Stimulated activated CD4-positive, alpha-beta T cell treated with anti-CD3 and anti-CD28 coated beads, Interleukin-1b, Interleukin-23, amount 100 ng/mL, for 4 hours (primary cell): ENCODE data around the gene B4GALT3.

Source experiments
- DNase-seq, 2 donors: peaks; one replicate each; pipeline ENCODE4 v3.0.0-alpha.2; 2020; ENCODE audit warnings: low read depth in 2 of 2

Gene B4GALT3

GRCh38 chr1:161206411-161207140, 29.3 kb upstream of the B4GALT3 start:
- DNase-seq = no peak

GRCh38 chr1:161201836-161202712, 24.8 kb upstream of the B4GALT3 start, which contains the start of gene NDUFS2:
Gene NDUFS2, plus strand, starts transcription at chr1:161202367. Its CDS starts 19 bp downstream, at chr1:161202386.
- DNase-seq = peak; percentile 82 to 90

- DNase-seq = no peak
Observed at GRCh38 chr1:161200992-161201835, 23.9 kb upstream of the B4GALT3 start.

GRCh38 chr1:161200421-161200991, 23.2 kb upstream of the B4GALT3 start:
- no peak for DNase-seq

GRCh38 chr1:161199506-161200139, 22.3 kb upstream of the B4GALT3 start:
- no peak for DNase-seq

- DNase-seq = no peak
Observed at GRCh38 chr1:161198897-161199431, 21.7 kb upstream of the B4GALT3 start, which contains the start of gene ADAMTS4. Gene ADAMTS4, minus strand, starts transcription at chr1:161199054. Its CDS starts 427 bp downstream, at chr1:161198627.

- no peak for DNase-seq
Observed at GRCh38 chr1:161198194-161198896, 21.0 kb upstream of the B4GALT3 start.

GRCh38 chr1:161197560-161198193, 20.4 kb upstream of the B4GALT3 start:
- no peak for DNase-seq

- no peak for DNase-seq
Observed at GRCh38 chr1:161196521-161197451, 19.5 kb upstream of the B4GALT3 start.

- DNase-seq = no peak
Observed at GRCh38 chr1:161196111-161196510, 18.8 kb upstream of the B4GALT3 start.

GRCh38 chr1:161195171-161195570, 17.9 kb upstream of the B4GALT3 start:
- DNase-seq = no peak

GRCh38 chr1:161193561-161194235, 16.4 kb upstream of the B4GALT3 start:
- no peak for DNase-seq

- peak; percentile 29 to 52 for DNase-seq
Observed at GRCh38 chr1:161192476-161193465, 15.5 kb upstream of the B4GALT3 start.

- DNase-seq = no peak
Observed at GRCh38 chr1:161191971-161192370, 14.7 kb upstream of the B4GALT3 start.

GRCh38 chr1:161190962-161191521, 13.7 kb upstream of the B4GALT3 start:
- no peak for DNase-seq

- DNase-seq = no peak
Observed at GRCh38 chr1:161189036-161189435, 11.7 kb upstream of the B4GALT3 start.
